K562 (cell line): ENCODE results near the gene KCNK3.

Source experiments
- BCOR ChIP-seq: fragments of 450-650 bp; IDR thresholded peaks from 2 replicates; pipeline ENCODE4 v1.6.1; 2016
- CBX8 ChIP-seq: fragments of 200-600 bp; sonication (generic); IDR thresholded peaks from 2 replicates; pipeline ENCODE4 v1.6.1; 2012; ENCODE audit warnings: borderline replicate concordance, mixed run types, low read depth, mild to moderate bottlenecking, moderate library complexity, mixed read lengths, low read length, control low read depth, inconsistent platforms; ENCODE audit not compliant: poor library complexity, severe bottlenecking; ENCODE audit errors: extremely low read depth
- EGR1 ChIP-seq: fragments of 450-650 bp; conservative IDR thresholded peaks from 2 replicates; pipeline ENCODE4 v1.6.1; 2017; ENCODE audit warnings: mild to moderate bottlenecking
- ELK1 ChIP-seq: sonication (generic); formaldehyde crosslinking; IDR thresholded peaks from 2 replicates; pipeline ENCODE4 v1.8.1; 2022; ENCODE audit warnings: missing genetic modification reagents
- EZH2 ChIP-seq: IDR thresholded peaks from 2 replicates; pipeline ENCODE4 v1.6.1; 2012; ENCODE audit warnings: low read depth, mild to moderate bottlenecking, inconsistent platforms, low read length, borderline replicate concordance
- HNRNPLL ChIP-seq: fragments of 200-400 bp; formaldehyde crosslinking; IDR thresholded peaks from 2 replicates; pipeline ENCODE4 v1.6.1; 2017; ENCODE audit warnings: low read length, low read depth, mild to moderate bottlenecking; ENCODE audit not compliant: poor library complexity, severe bottlenecking
- JUNB ChIP-seq: fragments of 450-650 bp; formaldehyde crosslinking; conservative IDR thresholded peaks from 2 replicates; pipeline ENCODE4 v1.4.0; 2020; ENCODE audit warnings: mild to moderate bottlenecking
- MTA2 ChIP-seq: fragments of 450-650 bp; IDR thresholded peaks from 2 replicates; pipeline ENCODE4 v1.6.1; 2016; ENCODE audit warnings: low read depth
- NELFE ChIP-seq: IDR thresholded peaks from 2 replicates; pipeline ENCODE4 v1.6.1; 2011; ENCODE audit warnings: mild to moderate bottlenecking; ENCODE audit not compliant: insufficient read depth, insufficient read length
- POLR2AphosphoS5 ChIP-seq: IDR thresholded peaks from 2 replicates; pipeline ENCODE4 v1.6.1; 2011; ENCODE audit warnings: mild to moderate bottlenecking, low read depth, low read length, moderate library complexity; ENCODE audit not compliant: control insufficient read depth, insufficient read depth
- RBFOX2 ChIP-seq: fragments of 200-400 bp; formaldehyde crosslinking; IDR thresholded peaks from 2 replicates; pipeline ENCODE4 v1.6.1; 2017; ENCODE audit warnings: low read depth, mild to moderate bottlenecking, low read length, moderate library complexity
- TBP ChIP-seq: optimal IDR thresholded peaks from 2 replicates; pipeline ENCODE3; 2011; ENCODE audit warnings: low read depth, low read length, improper control_type of control experiment
- TEAD2 ChIP-seq: fragments of 450-650 bp; IDR thresholded peaks from 2 replicates; pipeline ENCODE4 v1.6.1; 2016; ENCODE audit warnings: missing genetic modification characterization, control low read depth, missing compliant biosample characterization
- ZNF644 ChIP-seq: fragments of 200-800 bp; sonication (Bioruptor generic); IDR thresholded peaks from 2 replicates; pipeline ENCODE4 v1.6.1; 2016; ENCODE audit warnings: low read depth, missing genetic modification characterization, missing compliant biosample characterization

- TF ChIP-seq HNRNPLL, result no peak
- TF ChIP-seq MTA2, result no peak
- TF ChIP-seq EGR1, result no peak
- no peak for TF ChIP-seq CBX8
- no peak for TF ChIP-seq TEAD2 (tag)
- TF ChIP-seq ZNF644 (tag), result no peak
- no peak for TF ChIP-seq JUNB (CRISPR knock-in tag)
- TF ChIP-seq BCOR, result no peak
- no peak for TF ChIP-seq ELK1 (CRISPR knock-in tag)
- TF ChIP-seq TBP, result no peak
- no peak for TF ChIP-seq EZH2
- no peak for TF ChIP-seq POLR2AphosphoS5
- TF ChIP-seq NELFE, result no peak
- no peak for TF ChIP-seq RBFOX2
Measured at GRCh38 chr2:26681656-26682055, 10.9 kb upstream of the KCNK3 start.
